Kidney (tissue), 14 donors: ENCODE measurements around the gene SPI1. TPM values are rescaled to one million over a fixed set of nuclear protein-coding genes. Genes with fewer than 3 reads are reported as not detected.

Source experiments
- DNase-seq, 5 donors: peaks; one replicate each; pipeline ENCODE4 v3.0.0-alpha.2; 2013 to 2020
- FAIRE-seq: peaks from 2 replicates; lab custom pipeline; 2012; peaks lifted over from hg19 to GRCh38; lab: Jason Lieb, UNC
- H3K27ac ChIP-seq, 2 donors: one replicate each; pipeline ENCODE4 v1.7.0; 2013; ENCODE audit warnings: low read depth in 2 of 2, low read length in 2 of 2, inconsistent platforms in 1 of 2
- H3K27me3 ChIP-seq: one replicate; pipeline ENCODE4 v1.7.1; 2013; ENCODE audit warnings: low read length, inconsistent platforms; ENCODE audit not compliant: control insufficient read depth, insufficient read depth
- H3K36me3 ChIP-seq, 3 donors: one replicate each; pipeline versions ENCODE4 v1.7.0 to v1.7.1; 2013; ENCODE audit warnings: low read length in 3 of 3, control low read depth in 1 of 3, inconsistent platforms in 1 of 3; ENCODE audit not compliant: insufficient read depth in 3 of 3, control insufficient read depth in 2 of 3
- H3K4me1 ChIP-seq, 3 donors: one replicate each; pipeline versions ENCODE4 v1.7.0 to v1.7.1; 2013; ENCODE audit warnings: low read length in 3 of 3, inconsistent platforms in 1 of 3, low read depth in 1 of 3; ENCODE audit not compliant: control insufficient read depth in 2 of 3, insufficient read depth in 2 of 3
- H3K4me3 ChIP-seq, 3 donors: one replicate each; pipeline versions ENCODE4 v1.7.0 to v1.8.1; 2013; ENCODE audit warnings: low read length in 3 of 3, control low read depth in 1 of 3, inconsistent platforms in 1 of 3
- H3K9ac ChIP-seq, 3 donors: one replicate each; pipeline versions ENCODE4 v1.7.0 to v1.7.1; 2013; ENCODE audit warnings: low read length in 3 of 3, control low read depth in 1 of 3, inconsistent platforms in 1 of 3
- H3K9me3 ChIP-seq, 3 donors: one replicate each; pipeline versions ENCODE4 v1.7.0 to v1.7.1; 2013; ENCODE audit warnings: low read length in 3 of 3, control low read depth in 1 of 3, inconsistent platforms in 1 of 3; ENCODE audit not compliant: control insufficient read depth in 2 of 3, insufficient read depth in 1 of 3
- CTCF ChIP-seq: IDR thresholded peaks from 3 replicates; pipeline ENCODE4 v1.5.1; 2012; ENCODE audit warnings: mild to moderate bottlenecking, moderate library complexity, borderline replicate concordance; ENCODE audit not compliant: insufficient read depth; ENCODE audit errors: extremely low read depth
- intact Hi-C: fragments of 100-400 bp; cut with DNase I; formaldehyde crosslinking; loops from one replicate; pipeline ENCODE4 v1.11.1; 2022
- polyA plus RNA-seq: library from polyadenylated mRNA; stranded (reverse); fragments of 350-450 nt; fragmentation: Illumina TruSeq; extraction: RNeasy Lipid Tissue Mini Kit (QIAGEN cat#74804); gene quantifications from one replicate; pipeline ENCODE4 v1.2.3, GENCODE V29; 2014; ENCODE audit warnings: low read depth, low replicate concordance; ENCODE audit not compliant: insufficient read depth
- total RNA-seq: library from RNA; stranded (reverse); fragmentation: NEBNext Ultra II Directional; extraction: Animal tissue kit (Norgen Biotek cat#: 25700); gene quantifications from one replicate; pipeline ENCODE4 v1.2.1, GENCODE V29; 2021
- donor health status: control.
- donor health status: control.
- donor health status: control.
- donor health status: control.
- donor health status: control.
- donor health status: DM: yes; HTN: yes; CAD: no.
- donor health status: Normal renal cell carcinoma (clear cell type).

SPI1 gene
- total and polyA plus RNA-seq, 2 donors from 2014 or later: 7.3 to 39.8 TPM

GRCh38 chr11:47327949-47328348 is 50.4 kb downstream of the SPI1 start:
- Histone ChIP-seq H3K9ac (no peak overlapping the region), H3K9me3 (no peaks in the 10 kb centered on the region), H3K36me3 (peaks cover 0 to 48% (median 23%) of the 10 kb centered on the region in 3 donors), H3K27ac (no peak overlapping the region), H3K4me1 (no peaks in the 10 kb centered on the region), H3K4me3 (no peak overlapping the region), H3K27me3 (no peaks in the 10 kb centered on the region)
- intact Hi-C loops: no loop called here
- no peak for FAIRE-seq
- DNase-seq: no peak
- no peak for TF ChIP-seq CTCF

GRCh38 chr11:47327025-47327424 is 51.3 kb downstream of the SPI1 start:
- H3K36me3 ChIP-seq: peaks cover under 1 to 48% (median 23%) of the 10 kb centered on the region in 3 donors
- TF ChIP-seq CTCF: no peak
- no peak overlapping the region for H3K4me3 ChIP-seq
- no peaks in the 10 kb centered on the region for H3K9me3 ChIP-seq
- no peak for FAIRE-seq
- no peak overlapping the region for H3K27ac ChIP-seq
- no peaks in the 10 kb centered on the region for H3K4me1 ChIP-seq
- no peak for DNase-seq
- H3K9ac ChIP-seq: no peak overlapping the region
- intact Hi-C loops: no loop called here
- no peaks in the 10 kb centered on the region for H3K27me3 ChIP-seq

- no peak for TF ChIP-seq CTCF
- H3K36me3 ChIP-seq: peaks cover 2 to 57% (median 26%) of the 10 kb centered on the region in 3 donors
- DNase-seq: no peak
- H3K9ac ChIP-seq: no peak overlapping the region
- no peaks in the 10 kb centered on the region for H3K9me3 ChIP-seq
- intact Hi-C loops: no loop called here
- FAIRE-seq: no peak
- H3K4me1 ChIP-seq: no peaks in the 10 kb centered on the region
- H3K27me3 ChIP-seq: no peaks in the 10 kb centered on the region
- H3K4me3 ChIP-seq: no peak overlapping the region
- no peak overlapping the region for H3K27ac ChIP-seq
Measured at GRCh38 chr11:47326198-47326597, 52.1 kb downstream of the SPI1 start.
